Activated naive CD8-positive, alpha-beta T cell (primary cell): ENCODE data around the gene MED13.
A peak's percentile ranks its signal among the peaks of the same experiment; 100 is the strongest.
"Not testable (repeated sequence)": the region's sequence is repeated elsewhere in the genome, so short reads cannot be mapped to it uniquely, and the experiment has no call there.

Experiments
- H3K27ac Mint-ChIP-seq: one replicate; pipeline ENCODE4 v1.8.0; 2021; ENCODE audit warnings: mixed read lengths
- H3K27me3 Mint-ChIP-seq: one replicate; pipeline ENCODE4 v1.8.0; 2021; ENCODE audit warnings: mixed read lengths
- H3K36me3 Mint-ChIP-seq: one replicate; pipeline ENCODE4 v1.8.0; 2021; ENCODE audit warnings: mixed read lengths
- H3K4me1 Mint-ChIP-seq: one replicate; pipeline ENCODE4 v1.8.0; 2021; ENCODE audit warnings: low read depth, mixed read lengths
- H3K4me3 Mint-ChIP-seq: one replicate; pipeline ENCODE4 v1.8.0; 2021; ENCODE audit warnings: mild to moderate bottlenecking, mixed read lengths
- H3K9me3 Mint-ChIP-seq: one replicate; pipeline ENCODE4 v1.8.0; 2021; ENCODE audit warnings: low read depth, mixed read lengths

Gene MED13

GRCh38 chr17:61970030-61970429 is 95.0 kb downstream of the MED13 start:
- peaks cover 10% of the 10 kb centered on the region for H3K4me1 Mint-ChIP-seq
- H3K27ac Mint-ChIP-seq = no peak overlapping the region
- H3K36me3 Mint-ChIP-seq = peaks cover 8% of the 10 kb centered on the region
- H3K4me3 Mint-ChIP-seq = no peak overlapping the region
- no peaks in the 10 kb centered on the region for H3K9me3 Mint-ChIP-seq
- H3K27me3 Mint-ChIP-seq = no peaks in the 10 kb centered on the region

- no peaks in the 10 kb centered on the region for H3K27me3 Mint-ChIP-seq
- H3K27ac Mint-ChIP-seq = no peak overlapping the region
- no peak overlapping the region for H3K4me3 Mint-ChIP-seq
- H3K4me1 Mint-ChIP-seq = peaks cover 1% of the 10 kb centered on the region
- peaks cover 3% of the 10 kb centered on the region for H3K36me3 Mint-ChIP-seq
- no peaks in the 10 kb centered on the region for H3K9me3 Mint-ChIP-seq
These were observed 96.3 kb downstream of the MED13 start for GRCh38 chr17:61968757-61969156.

- Mint-ChIP-seq H3K9me3 (no peaks in the 10 kb centered on the region), H3K4me1 (peaks cover 3% of the 10 kb centered on the region), H3K27me3 (no peaks in the 10 kb centered on the region), H3K36me3 (peaks cover 3% of the 10 kb centered on the region), H3K4me3 (no peak overlapping the region), H3K27ac (peak overlapping the region; percentile 16)
These were observed 97.3 kb downstream of the MED13 start for GRCh38 chr17:61967729-61968128.

- Mint-ChIP-seq H3K9me3 (no peaks in the 10 kb centered on the region), H3K27me3 (no peaks in the 10 kb centered on the region), H3K4me3 (no peak overlapping the region), H3K36me3 (peaks cover 3% of the 10 kb centered on the region), H3K27ac (no peak overlapping the region), H3K4me1 (peaks cover 3% of the 10 kb centered on the region)
These were observed 98.9 kb downstream of the MED13 start for GRCh38 chr17:61966191-61966590.

GRCh38 chr17:61955619-61956018 is 109.5 kb downstream of the MED13 start:
- no peaks in the 10 kb centered on the region for H3K9me3 Mint-ChIP-seq

GRCh38 chr17:61947367-61948078 is 117.6 kb downstream of the MED13 start:
- no peak overlapping the region for H3K4me3 Mint-ChIP-seq
- H3K27ac Mint-ChIP-seq = no peak overlapping the region
- no peaks in the 10 kb centered on the region for H3K4me1 Mint-ChIP-seq
- no peaks in the 10 kb centered on the region for H3K36me3 Mint-ChIP-seq
- no peaks in the 10 kb centered on the region for H3K9me3 Mint-ChIP-seq
- H3K27me3 Mint-ChIP-seq = no peaks in the 10 kb centered on the region

More at GRCh38 chr17:61955619-61956018, 109.5 kb downstream of the MED13 start:
- Mint-ChIP-seq H3K4me3 (no peak overlapping the region), H3K27me3 (no peaks in the 10 kb centered on the region), H3K4me1 (no peaks in the 10 kb centered on the region), H3K27ac (no peak overlapping the region), H3K36me3 (peaks cover 3% of the 10 kb centered on the region)

GRCh38 chr17:61946359-61946758 is 118.7 kb downstream of the MED13 start:
- H3K27ac Mint-ChIP-seq = peak overlapping the region; percentile 10
- no peaks in the 10 kb centered on the region for H3K36me3 Mint-ChIP-seq
- H3K4me1 Mint-ChIP-seq = no peaks in the 10 kb centered on the region
- H3K9me3 Mint-ChIP-seq = no peaks in the 10 kb centered on the region
- no peaks in the 10 kb centered on the region for H3K27me3 Mint-ChIP-seq
- H3K4me3 Mint-ChIP-seq = no peak overlapping the region

GRCh38 chr17:61943117-61943516 is 122.0 kb downstream of the MED13 start:
- H3K27me3 Mint-ChIP-seq = no peaks in the 10 kb centered on the region
- H3K4me3 Mint-ChIP-seq = no peak overlapping the region
- no peaks in the 10 kb centered on the region for H3K9me3 Mint-ChIP-seq
- H3K36me3 Mint-ChIP-seq = no peaks in the 10 kb centered on the region
- H3K4me1 Mint-ChIP-seq = peaks cover 1% of the 10 kb centered on the region
- no peak overlapping the region for H3K27ac Mint-ChIP-seq

GRCh38 chr17:61942085-61942484 is 123.0 kb downstream of the MED13 start:
- Mint-ChIP-seq H3K27me3 (no peaks in the 10 kb centered on the region), H3K27ac (no peak overlapping the region), H3K9me3 (no peaks in the 10 kb centered on the region), H3K4me1 (peaks cover 1% of the 10 kb centered on the region), H3K4me3 (no peak overlapping the region), H3K36me3 (no peaks in the 10 kb centered on the region)

- peak overlapping the region; percentile 97 for H3K27ac Mint-ChIP-seq
- H3K36me3 Mint-ChIP-seq = no peaks in the 10 kb centered on the region
- H3K27me3 Mint-ChIP-seq = no peaks in the 10 kb centered on the region
- H3K4me3 Mint-ChIP-seq = peak overlapping the region; percentile 98
- no peaks in the 10 kb centered on the region for H3K9me3 Mint-ChIP-seq
- H3K4me1 Mint-ChIP-seq = peaks cover 23% of the 10 kb centered on the region
These were observed 137.0 kb downstream of the MED13 start for GRCh38 chr17:61928101-61928436.

- Mint-ChIP-seq H3K27ac (peak within 1 kb of the TSS; percentile 97), H3K27me3 (no peaks in the 10 kb centered on the region), H3K36me3 (no peaks in the 10 kb centered on the region), H3K4me3 (peak within 1 kb of the TSS; percentile 98), H3K4me1 (peaks cover 23% of the 10 kb centered on the region), H3K9me3 (no peaks in the 10 kb centered on the region)
These were observed 137.6 kb downstream of the MED13 start, which contains the start of gene INTS2 for GRCh38 chr17:61927208-61928100. INTS2 (minus strand) TSS chr17:61927982; CDS start chr17:61926644, 1,338 bp downstream.

- Mint-ChIP-seq H3K9me3 (no peaks in the 10 kb centered on the region), H3K4me3 (peak overlapping the region; percentile 98), H3K27me3 (no peaks in the 10 kb centered on the region), H3K36me3 (no peaks in the 10 kb centered on the region), H3K4me1 (peaks cover 23% of the 10 kb centered on the region), H3K27ac (peak overlapping the region; percentile 97)
These were observed 138.3 kb downstream of the MED13 start for GRCh38 chr17:61926826-61927207.

GRCh38 chr17:61915162-61915561 is 149.9 kb downstream of the MED13 start:
- peaks cover 14% of the 10 kb centered on the region for H3K36me3 Mint-ChIP-seq
- not testable (repeated sequence) for H3K9me3 Mint-ChIP-seq, H3K4me1 Mint-ChIP-seq, H3K4me3 Mint-ChIP-seq, H3K27me3 Mint-ChIP-seq, H3K27ac Mint-ChIP-seq

- Mint-ChIP-seq H3K27me3 (no peaks in the 10 kb centered on the region), H3K27ac (no peak overlapping the region), H3K36me3 (peaks cover 13% of the 10 kb centered on the region), H3K9me3 (no peaks in the 10 kb centered on the region), H3K4me1 (no peaks in the 10 kb centered on the region), H3K4me3 (no peak overlapping the region)
These were observed 156.6 kb downstream of the MED13 start for GRCh38 chr17:61908292-61909037.

- Mint-ChIP-seq H3K27me3 (no peaks in the 10 kb centered on the region), H3K27ac (peak overlapping the region; percentile 34), H3K9me3 (no peaks in the 10 kb centered on the region), H3K4me3 (no peak overlapping the region), H3K4me1 (no peaks in the 10 kb centered on the region), H3K36me3 (peaks cover 13% of the 10 kb centered on the region)
These were observed 157.7 kb downstream of the MED13 start for GRCh38 chr17:61907361-61907760.
